BLaER1 treated with 17β-estradiol and CSF1 and Interleukin-3, amounts not matched to agents 10 nM and 100 nM (cell line): Measurements from ENCODE around the gene CHMP4B.

Source experiments
- H3K27ac ChIP-seq, 11 experiments: shearing (Covaris generic); formaldehyde crosslinking; 2 replicates each; pipeline ENCODE4 v1.8.1; 2022
- H3K27me3 ChIP-seq, 11 experiments: shearing (Covaris generic); formaldehyde crosslinking; 2 replicates each; pipeline ENCODE4 v1.8.1; 2022
- H3K36me3 ChIP-seq, 11 experiments: shearing (Covaris generic); formaldehyde crosslinking; 2 replicates each; pipeline ENCODE4 v1.8.1; 2022
- H3K4me1 ChIP-seq, 10 experiments: shearing (Covaris generic); formaldehyde crosslinking; 2 replicates each; pipeline ENCODE4 v1.8.1; 2022
- H3K4me2 ChIP-seq, 11 experiments: shearing (Covaris generic); formaldehyde crosslinking; 2 replicates each; pipeline ENCODE4 v1.8.1; 2022
- H3K4me3 ChIP-seq, 10 experiments: shearing (Covaris generic); formaldehyde crosslinking; 2 replicates each; pipeline ENCODE4 v1.8.1; 2022
- H3K9ac ChIP-seq, 11 experiments: shearing (Covaris generic); formaldehyde crosslinking; 2 replicates each; pipeline ENCODE4 v1.8.1; 2022
- H3K9me3 ChIP-seq, 11 experiments: shearing (Covaris generic); formaldehyde crosslinking; replicated peaks in 1 of 11; 2 replicates each; pipeline ENCODE4 v1.8.1; 2022
- H4K20me1 ChIP-seq, 11 experiments: shearing (Covaris generic); formaldehyde crosslinking; 2 replicates each; pipeline ENCODE4 v1.8.1; 2022
- Cebpa-rat ChIP-seq, 11 experiments: shearing (Covaris generic); IDR thresholded peaks; 2 replicates each; pipeline ENCODE4 v1.8.1; 2022

Gene CHMP4B

DNA sequence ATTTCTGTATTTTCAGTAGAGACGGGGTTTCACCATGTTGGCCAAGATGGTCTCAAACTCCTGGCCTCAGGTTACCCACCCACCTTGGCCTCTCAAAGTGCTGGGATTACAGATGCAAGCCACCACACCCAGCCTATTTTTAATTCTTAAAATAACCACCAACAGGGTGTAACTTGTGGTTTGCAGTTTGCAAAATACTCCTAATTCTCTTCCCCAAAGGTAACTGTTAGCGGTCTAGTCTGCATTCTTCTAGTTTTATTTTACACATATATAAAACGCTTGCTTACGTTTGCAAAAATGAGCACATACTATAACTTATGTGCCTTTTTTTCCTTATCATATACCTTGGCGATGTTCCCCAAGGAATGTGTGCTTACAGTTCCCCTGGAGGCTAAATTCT lies 25.6 kb upstream of the CHMP4B start:
- no peaks in the 10 kb centered on the region for H3K27me3 ChIP-seq
- H3K4me1 ChIP-seq: peaks cover 7 to 33% (median 21%) of the 10 kb centered on the region in 10 experiments; a peak in 19 of 20 replicates
- peak overlapping the region in 5 of 11 experiments; percentile 3 to 29 (median 19); a peak in 5 of 22 replicates for H3K4me2 ChIP-seq
- H4K20me1 ChIP-seq: no peaks in the 10 kb centered on the region
- H3K9me3 ChIP-seq: no peaks in the 10 kb centered on the region
- H3K27ac ChIP-seq: no peak overlapping the region
- no peak overlapping the region for H3K9ac ChIP-seq
- TF ChIP-seq Cebpa-rat (IDR thresholded peaks at IDR 0.05): no peak
- H3K36me3 ChIP-seq: peaks cover 0 to 20% (median 9%) of the 10 kb centered on the region in 11 experiments; a peak in 8 of 22 replicates
- no peak overlapping the region for H3K4me3 ChIP-seq

- Histone ChIP-seq H3K9me3 (no peaks in the 10 kb centered on the region), H3K9ac (peak overlapping the region in 4 of 11 experiments; percentile 6 to 46 (median 21); a peak in 3 of 22 replicates), H3K27ac (peak overlapping the region in 5 of 11 experiments; percentile 10 to 46 (median 40); a peak in 6 of 22 replicates), H3K4me2 (peak overlapping the region; percentile 21 to 86 (median 63); a peak in 21 of 22 replicates), H3K36me3 (peaks cover 0 to 15% (median 0%) of the 10 kb centered on the region in 11 experiments; a peak in 6 of 22 replicates), H3K27me3 (no peaks in the 10 kb centered on the region), H4K20me1 (no peaks in the 10 kb centered on the region), H3K4me1 (peaks cover 7 to 33% (median 19%) of the 10 kb centered on the region in 10 experiments; a peak in 19 of 20 replicates), H3K4me3 (no peak overlapping the region)
- TF ChIP-seq Cebpa-rat (IDR thresholded peaks at IDR 0.05): no peak
These were observed 23.8 kb upstream of the CHMP4B start for GRCh38 chr20:33787253-33787891.

DNA sequence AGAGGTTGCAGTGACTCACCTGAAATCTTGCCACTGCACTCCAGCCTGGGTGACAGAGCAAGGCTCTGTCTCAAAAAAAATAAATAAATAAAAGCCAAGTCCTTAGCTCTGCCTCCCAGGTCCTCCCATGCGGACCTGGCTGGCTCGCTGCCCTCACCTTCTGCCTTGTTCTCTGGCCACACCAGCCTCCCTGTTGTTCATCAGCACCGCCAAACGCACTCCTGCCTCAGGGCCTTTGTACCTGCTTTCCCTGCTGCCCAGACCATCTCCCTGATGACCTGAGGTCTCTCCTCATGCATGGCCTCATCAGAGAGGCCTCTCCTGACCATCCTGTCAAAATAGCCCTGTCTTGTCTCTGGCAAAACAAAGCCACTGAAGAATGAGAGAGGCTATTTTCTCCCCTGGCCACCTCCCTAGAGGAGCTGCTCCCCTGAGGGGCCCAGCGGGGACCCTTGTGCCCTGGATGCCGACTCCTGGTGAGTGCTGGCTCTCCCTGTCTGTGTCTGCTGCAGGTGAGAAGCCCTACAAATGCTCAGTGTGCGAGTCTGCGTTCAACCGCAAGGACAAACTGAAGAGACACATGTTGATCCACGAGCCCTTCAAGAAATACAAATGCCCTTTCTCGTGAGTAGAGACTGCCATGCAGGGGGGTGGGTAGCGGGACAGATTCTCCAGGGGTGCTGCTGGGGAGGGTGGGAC lies 22.6 kb upstream of the CHMP4B start:
- Histone ChIP-seq H4K20me1 (no peaks in the 10 kb centered on the region), H3K4me2 (no peak overlapping the region), H3K27me3 (no peaks in the 10 kb centered on the region), H3K36me3 (peaks cover 0 to 14% (median 0%) of the 10 kb centered on the region in 11 experiments; a peak in 6 of 22 replicates), H3K9me3 (no peaks in the 10 kb centered on the region), H3K9ac (no peak overlapping the region), H3K4me1 (peaks cover 7 to 44% (median 28%) of the 10 kb centered on the region in 10 experiments; a peak in 19 of 20 replicates), H3K27ac (no peak overlapping the region), H3K4me3 (no peak overlapping the region)
- TF ChIP-seq Cebpa-rat (IDR thresholded peaks at IDR 0.05): no peak

GRCh38 chr20:33789109-33789857 lies 21.9 kb upstream of the CHMP4B start:
- Histone ChIP-seq H4K20me1 (no peaks in the 10 kb centered on the region), H3K27me3 (no peaks in the 10 kb centered on the region), H3K9ac (peak overlapping the region in 1 of 11 experiments; percentile 15; a peak in 1 of 22 replicates), H3K36me3 (peaks cover 0 to 14% (median 0%) of the 10 kb centered on the region in 11 experiments; a peak in 6 of 22 replicates), H3K4me3 (no peak overlapping the region), H3K9me3 (no peaks in the 10 kb centered on the region), H3K4me1 (peaks cover 7 to 45% (median 31%) of the 10 kb centered on the region in 10 experiments; a peak in 19 of 20 replicates), H3K4me2 (no peak overlapping the region), H3K27ac (peak overlapping the region in 1 of 11 experiments; percentile 5; a peak in 2 of 22 replicates)
- no peak for TF ChIP-seq Cebpa-rat (IDR thresholded peaks at IDR 0.05)

DNA sequence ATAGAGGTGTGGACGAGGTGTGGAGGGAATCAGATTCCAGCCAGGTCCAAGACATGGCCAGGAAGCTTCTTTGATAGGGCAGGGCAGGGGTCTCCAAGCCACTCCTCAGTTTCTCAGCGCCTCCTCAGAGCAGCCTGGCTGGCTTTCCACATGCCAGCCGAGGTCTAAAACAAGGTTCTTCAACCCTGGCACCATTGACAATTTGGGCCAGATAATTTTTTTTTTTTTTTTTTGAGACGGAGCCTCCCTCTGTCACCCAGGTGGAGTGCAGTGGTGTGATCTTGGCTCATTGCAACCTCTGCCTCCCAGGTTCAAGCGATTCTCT lies 21.3 kb upstream of the CHMP4B start:
- no peak overlapping the region for H3K4me2 ChIP-seq
- peak overlapping the region in 1 of 11 experiments; percentile 15; a peak in 1 of 22 replicates for H3K9ac ChIP-seq
- no peaks in the 10 kb centered on the region for H4K20me1 ChIP-seq
- TF ChIP-seq Cebpa-rat (IDR thresholded peaks at IDR 0.05): no peak
- H3K9me3 ChIP-seq: no peaks in the 10 kb centered on the region
- H3K4me3 ChIP-seq: no peak overlapping the region
- peaks cover 7 to 45% (median 31%) of the 10 kb centered on the region in 10 experiments; a peak in 19 of 20 replicates for H3K4me1 ChIP-seq
- no peak overlapping the region for H3K27ac ChIP-seq
- no peaks in the 10 kb centered on the region for H3K27me3 ChIP-seq
- H3K36me3 ChIP-seq: peaks cover 0 to 14% (median 0%) of the 10 kb centered on the region in 11 experiments; a peak in 6 of 22 replicates

DNA sequence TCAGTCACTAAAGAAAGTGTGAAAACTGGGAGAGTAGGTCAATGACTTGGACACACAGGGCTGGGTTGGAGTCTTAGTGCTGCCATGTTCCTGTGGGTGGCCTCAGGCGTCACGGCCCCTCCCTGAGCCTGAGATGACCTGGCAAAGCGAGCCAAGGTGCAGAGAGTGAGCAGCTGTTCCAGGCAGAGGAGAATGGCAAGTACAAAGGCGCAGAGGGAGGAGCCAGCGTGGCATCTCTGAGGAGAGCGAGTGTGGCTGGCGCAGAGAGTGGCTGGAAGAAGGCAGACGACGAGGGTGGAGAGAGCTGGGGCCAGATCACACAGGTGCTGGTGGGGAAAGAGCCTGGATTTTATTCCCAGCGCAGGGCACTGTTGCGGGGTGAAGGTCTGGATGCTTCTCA lies 20.6 kb upstream of the CHMP4B start:
- no peaks in the 10 kb centered on the region for H3K9me3 ChIP-seq
- no peak overlapping the region for H3K27ac ChIP-seq
- TF ChIP-seq Cebpa-rat (IDR thresholded peaks at IDR 0.05): no peak
- H4K20me1 ChIP-seq: no peaks in the 10 kb centered on the region
- peaks cover 7 to 40% (median 29%) of the 10 kb centered on the region in 10 experiments; a peak in 19 of 20 replicates for H3K4me1 ChIP-seq
- H3K4me3 ChIP-seq: no peak overlapping the region
- peaks cover 0 to 14% (median 0%) of the 10 kb centered on the region in 11 experiments; a peak in 6 of 22 replicates for H3K36me3 ChIP-seq
- no peaks in the 10 kb centered on the region for H3K27me3 ChIP-seq
- no peak overlapping the region for H3K9ac ChIP-seq
- no peak overlapping the region for H3K4me2 ChIP-seq

DNA sequence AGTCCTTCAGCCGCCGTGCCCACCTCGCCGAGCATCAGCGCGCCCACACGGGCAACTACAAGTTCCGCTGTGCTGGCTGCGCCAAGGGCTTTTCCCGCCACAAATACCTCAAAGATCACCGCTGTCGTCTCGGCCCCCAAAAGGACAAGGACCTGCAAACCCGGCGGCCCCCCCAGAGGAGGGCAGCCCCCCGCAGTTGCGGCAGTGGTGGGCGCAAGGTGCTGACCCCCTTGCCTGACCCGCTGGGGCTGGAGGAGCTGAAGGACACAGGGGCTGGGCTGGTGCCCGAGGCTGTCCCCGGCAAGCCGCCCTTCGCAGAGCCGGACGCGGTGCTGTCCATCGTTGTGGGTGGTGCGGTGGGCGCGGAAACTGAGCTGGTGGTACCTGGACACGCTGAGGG lies 20.1 kb upstream of the CHMP4B start:
- no peak overlapping the region for H3K27ac ChIP-seq
- H3K36me3 ChIP-seq: peaks cover 0 to 14% (median 0%) of the 10 kb centered on the region in 11 experiments; a peak in 6 of 22 replicates
- H3K9ac ChIP-seq: no peak overlapping the region
- no peaks in the 10 kb centered on the region for H3K9me3 ChIP-seq
- H3K27me3 ChIP-seq: no peaks in the 10 kb centered on the region
- TF ChIP-seq Cebpa-rat (IDR thresholded peaks at IDR 0.05): no peak
- H4K20me1 ChIP-seq: no peaks in the 10 kb centered on the region
- H3K4me2 ChIP-seq: no peak overlapping the region
- no peak overlapping the region for H3K4me3 ChIP-seq
- peaks cover 7 to 35% (median 28%) of the 10 kb centered on the region in 10 experiments; a peak in 19 of 20 replicates for H3K4me1 ChIP-seq

GRCh38 chr20:33791540-33791939 lies 19.6 kb upstream of the CHMP4B start:
- no peak for TF ChIP-seq Cebpa-rat (IDR thresholded peaks at IDR 0.05)
- H3K36me3 ChIP-seq: peaks cover 0 to 14% (median 0%) of the 10 kb centered on the region in 11 experiments; a peak in 6 of 22 replicates
- no peaks in the 10 kb centered on the region for H3K9me3 ChIP-seq
- H3K27ac ChIP-seq: no peak overlapping the region
- 0 out of 22 replicates have a peak overlapping the region, but pooled peaks of 1 of the 11 experiments have one; percentile 1 for H3K9ac ChIP-seq
- H4K20me1 ChIP-seq: no peaks in the 10 kb centered on the region
- no peak overlapping the region for H3K4me3 ChIP-seq
- H3K4me1 ChIP-seq: peaks cover 7 to 33% (median 26%) of the 10 kb centered on the region in 10 experiments; a peak in 19 of 20 replicates
- H3K27me3 ChIP-seq: no peaks in the 10 kb centered on the region
- no peak overlapping the region for H3K4me2 ChIP-seq
